Stimulated activated CD8-positive, alpha-beta memory T cell treated with anti-CD3 and anti-CD28 coated beads, Interleukin-2, amount 100 ng/mL, for 48 hours (primary cell): Measurements from ENCODE around the gene TRHDE.

ENCODE experiments used
- DNase-seq, 2 donors: peaks; one replicate each; pipeline ENCODE4 v3.0.0-alpha.2; 2020; ENCODE audit warnings: low read depth in 2 of 2

The TRHDE gene, protein sequence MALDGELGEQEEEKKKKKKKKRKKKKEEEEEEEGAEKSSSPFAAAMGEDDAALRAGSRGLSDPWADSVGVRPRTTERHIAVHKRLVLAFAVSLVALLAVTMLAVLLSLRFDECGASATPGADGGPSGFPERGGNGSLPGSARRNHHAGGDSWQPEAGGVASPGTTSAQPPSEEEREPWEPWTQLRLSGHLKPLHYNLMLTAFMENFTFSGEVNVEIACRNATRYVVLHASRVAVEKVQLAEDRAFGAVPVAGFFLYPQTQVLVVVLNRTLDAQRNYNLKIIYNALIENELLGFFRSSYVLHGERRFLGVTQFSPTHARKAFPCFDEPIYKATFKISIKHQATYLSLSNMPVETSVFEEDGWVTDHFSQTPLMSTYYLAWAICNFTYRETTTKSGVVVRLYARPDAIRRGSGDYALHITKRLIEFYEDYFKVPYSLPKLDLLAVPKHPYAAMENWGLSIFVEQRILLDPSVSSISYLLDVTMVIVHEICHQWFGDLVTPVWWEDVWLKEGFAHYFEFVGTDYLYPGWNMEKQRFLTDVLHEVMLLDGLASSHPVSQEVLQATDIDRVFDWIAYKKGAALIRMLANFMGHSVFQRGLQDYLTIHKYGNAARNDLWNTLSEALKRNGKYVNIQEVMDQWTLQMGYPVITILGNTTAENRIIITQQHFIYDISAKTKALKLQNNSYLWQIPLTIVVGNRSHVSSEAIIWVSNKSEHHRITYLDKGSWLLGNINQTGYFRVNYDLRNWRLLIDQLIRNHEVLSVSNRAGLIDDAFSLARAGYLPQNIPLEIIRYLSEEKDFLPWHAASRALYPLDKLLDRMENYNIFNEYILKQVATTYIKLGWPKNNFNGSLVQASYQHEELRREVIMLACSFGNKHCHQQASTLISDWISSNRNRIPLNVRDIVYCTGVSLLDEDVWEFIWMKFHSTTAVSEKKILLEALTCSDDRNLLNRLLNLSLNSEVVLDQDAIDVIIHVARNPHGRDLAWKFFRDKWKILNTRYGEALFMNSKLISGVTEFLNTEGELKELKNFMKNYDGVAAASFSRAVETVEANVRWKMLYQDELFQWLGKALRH

GRCh38 chr12:72272091-72272661 is at the start of gene TRHDE:
Gene TRHDE, plus strand, starts transcription at chr12:72272370. Its CDS starts 274 bp downstream, at chr12:72272644.
- DNase-seq: no peak

DNA sequence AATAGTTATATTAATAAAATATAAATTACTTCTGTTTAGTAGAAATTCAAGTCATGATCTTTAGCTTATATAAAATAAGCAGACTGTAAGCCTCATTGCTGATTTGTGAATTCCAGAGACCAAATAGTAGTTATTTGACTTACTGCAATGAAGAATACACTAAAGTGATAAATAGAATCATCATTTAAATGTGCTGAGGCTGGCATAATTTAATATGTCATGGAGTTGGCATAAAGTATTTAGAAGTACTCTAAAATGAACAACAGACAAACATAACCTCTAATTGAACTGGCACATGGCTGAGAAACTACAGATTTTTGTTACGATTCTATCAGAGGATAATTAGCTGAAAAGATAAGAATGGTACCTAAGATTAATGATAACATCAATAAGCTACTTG is 45.7 kb upstream of the TRHDE start:
- DNase-seq: no peak

DNA sequence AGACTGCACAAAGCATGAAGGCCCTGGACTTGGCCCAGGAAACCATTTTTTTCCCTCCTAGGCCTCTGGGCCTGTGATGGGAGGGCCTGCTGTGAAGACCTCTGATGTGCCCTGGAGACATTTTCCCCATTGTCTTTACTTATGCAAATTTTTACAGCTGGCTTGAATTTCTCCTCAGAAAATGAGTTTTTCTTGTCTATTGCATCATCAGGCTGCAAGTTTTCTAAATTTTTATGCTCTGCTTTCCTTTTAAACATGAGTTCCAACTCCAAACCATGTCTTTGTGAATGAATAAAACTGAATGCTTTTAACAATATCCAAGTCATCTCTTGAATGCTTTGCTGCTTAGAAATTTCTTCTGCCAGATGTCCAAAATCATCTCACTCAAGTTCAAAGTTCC is 43.7 kb upstream of the TRHDE start:
- DNase-seq: no peak

GRCh38 chr12:72230589-72230988 is 41.6 kb upstream of the TRHDE start:
- no peak for DNase-seq

- no peak for DNase-seq
These were observed 37.3 kb upstream of the TRHDE start for GRCh38 chr12:72234886-72235285.

- no peak for DNase-seq
These were observed 36.0 kb upstream of the TRHDE start for GRCh38 chr12:72236071-72236705.

GRCh38 chr12:72241552-72241951 is 30.6 kb upstream of the TRHDE start:
- no peak for DNase-seq

DNA sequence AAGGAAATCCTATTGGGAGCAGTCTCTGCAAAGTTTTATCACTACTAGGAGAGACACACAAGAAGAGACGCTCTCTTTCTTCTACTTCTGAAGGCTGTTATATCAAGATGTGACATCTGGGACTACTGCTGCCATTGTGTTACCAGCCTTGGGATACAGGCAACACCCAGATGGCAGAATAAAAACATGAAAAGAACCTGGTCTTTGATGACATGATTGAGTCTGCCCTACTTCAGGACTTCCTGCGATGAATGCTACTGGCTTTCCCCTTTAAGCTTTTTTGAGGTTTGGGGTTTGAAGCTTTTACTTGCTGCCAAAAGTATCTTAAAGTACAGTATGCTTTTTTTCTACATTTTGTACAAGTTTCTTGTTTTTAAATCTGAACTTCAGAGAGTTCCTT is 29.2 kb upstream of the TRHDE start:
- DNase-seq: no peak

GRCh38 chr12:72246370-72246769 is 25.8 kb upstream of the TRHDE start:
- DNase-seq: no peak

DNA sequence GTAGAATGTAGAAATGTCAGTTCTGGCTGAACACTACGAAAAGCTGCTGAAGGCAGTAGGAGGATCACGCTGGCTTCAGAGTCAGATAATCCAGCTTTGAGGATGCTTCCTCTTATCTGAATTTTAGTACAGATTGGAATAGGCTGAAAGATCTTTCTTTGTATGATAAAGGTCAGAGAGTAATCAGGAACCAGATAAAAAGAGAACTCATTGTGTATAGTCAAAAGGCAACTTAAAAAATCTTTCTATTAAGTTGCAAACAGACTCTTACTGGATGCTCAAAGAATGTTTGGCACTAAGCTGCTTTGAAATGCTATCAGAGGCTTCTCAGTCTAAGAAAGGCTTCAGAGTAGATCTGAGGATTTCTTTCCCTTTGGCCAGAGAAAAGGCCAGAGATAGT is 21.8 kb upstream of the TRHDE start:
- no peak for DNase-seq

GRCh38 chr12:72256725-72257124 is 15.4 kb upstream of the TRHDE start:
- DNase-seq: no peak

DNA sequence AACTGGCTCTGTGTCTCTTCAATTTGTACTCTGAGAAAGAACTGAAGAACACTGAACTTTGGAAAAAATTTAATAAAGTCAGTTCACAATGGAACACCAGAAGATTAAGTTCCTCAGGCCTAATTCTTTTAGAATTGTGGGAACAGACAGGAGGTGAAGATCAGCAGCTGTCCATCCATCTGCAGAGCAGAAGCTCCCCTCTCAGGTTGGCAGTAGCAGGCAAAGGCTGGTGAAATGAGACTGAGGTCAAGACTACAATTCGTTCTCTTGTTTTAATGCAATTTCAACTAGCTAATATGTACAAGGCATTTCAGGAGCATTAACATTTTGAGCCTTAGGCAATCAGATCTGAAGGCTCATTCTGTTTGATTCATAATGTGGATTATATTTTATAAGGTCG is 10.3 kb upstream of the TRHDE start:
- no peak for DNase-seq

- DNase-seq: no peak
These were observed 7.5 kb upstream of the TRHDE start for GRCh38 chr12:72264548-72265175.

DNA sequence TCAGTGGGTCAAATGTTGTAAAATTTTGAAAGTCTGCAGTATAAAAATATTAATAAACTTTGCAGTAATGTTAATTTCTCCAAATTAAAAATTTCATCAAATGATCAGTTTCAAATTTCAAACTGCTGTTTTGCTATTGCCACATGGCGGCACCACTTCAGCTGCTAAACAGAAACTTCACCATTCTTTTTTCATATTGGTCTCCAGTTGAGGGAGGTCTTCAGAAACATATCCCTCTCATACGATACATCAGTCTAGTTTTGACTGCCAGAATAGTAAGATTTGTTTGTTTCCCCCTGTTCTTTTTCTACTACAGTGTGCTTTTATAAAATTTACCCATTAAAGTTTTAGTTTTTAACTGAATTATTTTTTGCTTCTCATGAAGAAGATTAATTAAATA is 4.2 kb upstream of the TRHDE start:
- no peak for DNase-seq

DNA sequence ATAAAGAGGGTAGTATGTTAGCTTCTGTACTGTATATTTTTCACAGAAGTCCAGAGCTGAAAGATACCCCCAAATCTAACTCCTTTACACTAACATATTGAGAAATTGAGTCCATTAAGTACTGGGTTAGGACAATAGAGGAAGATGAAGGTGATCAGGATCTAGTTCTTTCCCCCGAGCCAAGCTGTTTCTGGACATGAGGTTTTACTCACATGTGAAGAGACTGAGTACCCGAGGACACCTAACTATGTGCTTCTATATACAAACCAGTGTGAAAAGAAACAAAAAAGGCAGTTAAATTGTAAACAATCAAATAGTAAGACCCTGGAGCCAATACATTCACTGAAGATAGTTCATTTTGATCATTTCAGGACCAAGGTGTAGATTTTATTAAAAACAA is 3.8 kb upstream of the TRHDE start:
- DNase-seq: no peak

DNA sequence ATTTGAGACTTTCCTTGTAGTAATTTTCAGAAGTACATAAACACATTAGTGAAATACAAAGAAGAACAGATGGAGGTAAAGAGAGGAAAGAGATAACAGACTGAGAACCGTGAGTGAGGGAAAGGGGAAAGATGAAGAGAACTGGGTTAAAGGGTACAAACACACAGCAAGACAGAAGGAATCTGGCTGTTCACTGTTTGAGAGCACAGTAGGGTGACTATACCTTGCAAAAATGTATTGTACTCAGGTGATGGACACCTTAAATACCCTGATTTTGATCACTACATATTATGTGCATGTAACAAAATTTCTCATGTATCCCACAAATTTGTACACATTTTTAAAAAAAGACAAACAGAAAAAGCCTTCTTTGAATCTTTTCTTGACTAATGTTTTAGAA is 2.7 kb upstream of the TRHDE start:
- no peak for DNase-seq

DNA sequence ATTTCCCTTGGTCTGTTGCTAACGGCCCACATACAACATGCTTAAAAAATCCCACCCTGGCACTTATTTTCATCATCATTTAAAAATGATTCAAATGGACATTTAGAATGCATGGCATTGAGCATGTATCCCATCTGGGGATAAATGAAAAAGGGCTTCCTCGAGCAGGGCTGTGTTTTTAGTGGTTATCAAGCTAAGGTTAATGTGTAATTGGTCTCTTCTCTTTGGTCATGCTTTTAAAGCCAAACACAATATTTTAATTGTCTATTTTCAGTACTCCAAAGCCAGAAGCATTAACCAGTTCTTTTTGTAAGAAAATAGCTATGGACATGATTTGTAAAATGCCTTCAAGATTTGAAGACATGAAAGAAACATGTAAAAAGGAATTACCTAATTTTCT is 1.9 kb upstream of the TRHDE start:
- DNase-seq: no peak

DNA sequence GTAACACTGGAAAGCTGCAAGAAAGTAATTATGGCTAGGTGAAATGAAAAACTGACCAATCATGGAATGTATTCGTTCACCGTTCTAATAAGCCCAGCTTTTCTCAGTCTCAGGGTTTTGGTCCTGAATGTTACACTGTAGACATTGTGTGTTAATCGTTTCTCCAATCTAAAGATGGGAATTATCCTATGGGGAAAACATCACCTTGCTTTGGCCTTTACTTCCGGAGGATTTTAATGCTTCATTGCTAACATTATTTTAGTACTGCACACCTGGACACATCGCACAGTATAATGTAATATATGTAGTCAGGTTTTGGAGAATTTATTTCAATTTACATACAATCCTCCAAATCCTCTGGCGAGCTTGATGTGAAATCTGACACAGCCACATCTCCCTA is 1.2 kb upstream of the TRHDE start:
- DNase-seq: no peak

DNA sequence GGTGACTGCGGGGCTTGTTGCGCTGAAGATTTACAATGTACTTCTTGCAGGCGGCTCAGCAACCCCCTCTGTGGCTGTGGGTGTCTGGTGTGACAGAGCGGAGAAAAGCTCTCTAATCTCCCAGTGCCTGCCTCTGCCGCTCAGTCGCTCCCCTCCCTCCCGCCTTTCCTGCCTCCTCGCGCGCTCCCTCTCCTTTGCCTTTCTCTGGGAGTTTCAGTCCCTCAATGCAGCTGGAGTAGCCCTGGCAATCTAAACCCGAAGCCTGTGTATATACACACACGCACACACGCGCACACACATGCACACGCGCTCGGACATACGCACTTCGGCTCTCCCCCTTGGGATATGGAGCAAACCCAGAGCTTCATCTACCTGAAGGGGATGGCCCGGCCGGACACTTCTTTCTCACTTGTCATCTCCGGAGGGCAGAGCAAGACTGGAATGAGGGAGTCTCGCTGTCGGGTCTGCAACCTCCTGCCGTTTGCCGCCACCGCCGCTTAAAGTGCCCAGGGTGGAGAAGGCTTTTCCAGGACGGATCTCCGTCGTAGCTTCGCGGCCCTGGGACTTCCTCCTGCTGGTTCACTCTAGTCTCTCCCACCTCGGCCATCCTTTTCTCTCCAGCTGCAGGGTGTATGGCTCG is 599 bp upstream of the TRHDE start:
- DNase-seq: no peak

DNA sequence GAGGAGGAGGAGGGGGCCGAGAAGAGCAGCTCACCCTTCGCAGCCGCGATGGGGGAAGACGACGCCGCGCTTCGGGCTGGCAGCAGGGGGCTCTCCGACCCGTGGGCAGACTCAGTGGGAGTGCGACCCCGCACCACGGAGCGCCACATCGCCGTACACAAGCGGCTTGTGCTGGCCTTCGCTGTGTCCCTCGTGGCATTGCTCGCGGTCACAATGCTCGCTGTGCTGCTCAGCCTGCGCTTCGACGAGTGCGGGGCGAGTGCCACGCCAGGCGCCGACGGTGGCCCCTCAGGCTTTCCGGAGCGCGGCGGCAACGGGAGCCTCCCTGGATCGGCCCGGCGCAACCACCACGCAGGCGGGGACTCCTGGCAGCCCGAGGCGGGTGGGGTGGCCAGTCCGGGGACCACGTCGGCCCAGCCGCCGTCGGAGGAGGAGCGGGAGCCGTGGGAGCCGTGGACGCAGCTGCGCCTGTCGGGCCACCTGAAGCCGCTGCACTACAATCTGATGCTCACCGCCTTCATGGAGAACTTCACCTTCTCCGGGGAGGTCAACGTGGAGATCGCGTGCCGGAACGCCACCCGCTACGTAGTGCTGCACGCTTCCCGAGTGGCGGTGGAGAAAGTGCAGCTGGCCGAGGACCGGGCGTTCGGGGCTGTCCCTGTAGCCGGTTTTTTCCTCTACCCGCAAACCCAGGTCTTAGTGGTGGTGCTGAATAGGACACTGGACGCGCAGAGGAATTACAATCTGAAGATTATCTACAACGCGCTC is 745 bp downstream of the TRHDE start:
- no peak for DNase-seq
